K562 (cell line): ENCODE measurements around the gene DPM1. TPM values are rescaled to one million over a fixed set of nuclear protein-coding genes. Genes with fewer than 3 reads are reported as not detected.

Source experiments
- ATAC-seq: fragments of 200-7000 bp; cut with Tn5 transposase; 3 replicates; pipeline ENCODE4 v1.9.1; 2020; ENCODE audit warnings: moderate library complexity
- BruUV-seq: library from RNA; stranded (reverse); fragments of 400-500 nt; replicated peaks from 2 replicates; lab custom pipeline; 2021; lab: Mats Ljungman, UMichigan
- CTCF ChIA-PET: fragments of 300-600 bp; formaldehyde crosslinking; extraction: SDS; loops from one replicate; lab custom pipeline; 2021; ENCODE audit warnings: low intra/inter-chr PET ratio; lab: Yijun Ruan, JAX
- POLR2A ChIA-PET: fragments of 300-600, 350-650 bp; sonication (Branson Sonifier 250); formaldehyde crosslinking; extraction: SDS; loops from one replicate; lab custom pipeline; 2021; ENCODE audit warnings: antibody characterized with exemption, inconsistent platforms; lab: Yijun Ruan, JAX
- DNase-seq, 4 experiments: peaks; one replicate each; pipeline versions ENCODE4 v3.0.0 to v3.0.0-alpha.2; 2011 to 2018; ENCODE audit warnings: low spot score in 3 of 4, mixed read lengths in 3 of 4; ENCODE audit errors: extremely low read depth in 1 of 4
- FAIRE-seq: peaks from 2 replicates; lab custom pipeline; 2011; peaks lifted over from hg19 to GRCh38; lab: Jason Lieb, UNC
- H2AFZ ChIP-seq: 2 replicates; pipeline ENCODE4 v1.6.0; 2011; ENCODE audit warnings: low read depth, low read length, control low read depth, inconsistent platforms
- H3K27ac ChIP-seq: fragments of 200-600 bp; 3 replicates; pipeline ENCODE4 v1.8.0; 2011; ENCODE audit warnings: low read depth, mild to moderate bottlenecking, control low read depth, inconsistent platforms, low read length, moderate library complexity, mixed read lengths; ENCODE audit errors: extremely low read depth
- H3K27me3 ChIP-seq, 2 experiments: fragments of 300-600 bp in 1 of 2; 2 replicates in 1 of 2; 3 replicates in 1 of 2; pipeline versions ENCODE4 v1.6.0 to v1.8.0; 2011; ENCODE audit warnings: inconsistent platforms in 2 of 2, low read length in 2 of 2, mild to moderate bottlenecking in 1 of 2, mixed read lengths in 1 of 2, moderate library complexity in 1 of 2; ENCODE audit not compliant: control insufficient read depth in 2 of 2, insufficient read depth in 2 of 2
- H3K36me3 ChIP-seq: fragments of 300-600 bp; 3 replicates; pipeline ENCODE4 v1.8.0; 2011; ENCODE audit warnings: mild to moderate bottlenecking, low read length, inconsistent platforms; ENCODE audit not compliant: control insufficient read depth, insufficient read depth
- H3K4me1 ChIP-seq, 2 experiments: fragments of 200-600 bp in 1 of 2; replicated peaks in 1 of 2; 2 replicates in 1 of 2; 3 replicates in 1 of 2; pipeline versions ENCODE4 v1.5.1 to v1.8.0; 2011; ENCODE audit warnings: inconsistent platforms in 2 of 2, low read length in 2 of 2, mild to moderate bottlenecking in 1 of 2, mixed read lengths in 1 of 2, moderate library complexity in 1 of 2; ENCODE audit not compliant: control insufficient read depth in 2 of 2, insufficient read depth in 2 of 2
- H3K4me2 ChIP-seq: 2 replicates; pipeline ENCODE4 v1.6.1; 2011; ENCODE audit warnings: low read length, control low read depth, inconsistent platforms, mixed read lengths; ENCODE audit not compliant: insufficient read depth
- H3K4me3 ChIP-seq: fragments of 200-600 bp; sonication (generic), shearing (Covaris generic); 2 replicates; pipeline ENCODE4 v1.5.1; 2016; ENCODE audit warnings: control low read depth, inconsistent platforms
- H3K79me2 ChIP-seq: fragments of 200-600 bp; 3 replicates; pipeline ENCODE4 v1.8.0; 2011; ENCODE audit warnings: low read length, inconsistent platforms; ENCODE audit not compliant: control insufficient read depth, insufficient read depth
- H3K9ac ChIP-seq, 2 experiments: 2 replicates each; pipeline versions ENCODE4 v1.6.0 to v1.6.1; 2011; ENCODE audit warnings: low read depth in 2 of 2, low read length in 2 of 2, control low read depth in 1 of 2, inconsistent platforms in 1 of 2, mild to moderate bottlenecking in 1 of 2, mixed read lengths in 1 of 2; ENCODE audit not compliant: insufficient read depth in 1 of 2
- H3K9me1 ChIP-seq: one replicate; pipeline ENCODE4 v1.6.0; 2011; ENCODE audit warnings: inconsistent platforms, mild to moderate bottlenecking, low read length, moderate library complexity; ENCODE audit not compliant: control insufficient read depth, insufficient read depth
- H3K9me3 ChIP-seq: replicated peaks from 2 replicates; pipeline ENCODE4 v1.5.1; 2011; ENCODE audit warnings: low read depth, low read length, inconsistent platforms; ENCODE audit not compliant: control insufficient read depth, insufficient read depth
- H4K20me1 ChIP-seq: replicated peaks from 2 replicates; pipeline ENCODE4 v1.6.1; 2011; ENCODE audit warnings: low read length, inconsistent platforms, mixed read lengths; ENCODE audit not compliant: control insufficient read depth, insufficient read depth
- ARID1B ChIP-seq: fragments of 450-650 bp; IDR thresholded peaks from 2 replicates; pipeline ENCODE4 v1.6.1; 2016; ENCODE audit warnings: antibody characterized with exemption, mild to moderate bottlenecking, inconsistent platforms
- BACH1 ChIP-seq: fragments of 200-800 bp; sonication (Bioruptor generic); IDR thresholded peaks from 2 replicates; pipeline ENCODE4 v1.6.1; 2016; ENCODE audit warnings: missing genetic modification characterization, missing compliant biosample characterization
- CHD4 ChIP-seq: fragments of 200-600 bp; sonication (generic); IDR thresholded peaks from 3 replicates; pipeline ENCODE4 v1.6.1; 2012; ENCODE audit warnings: low read depth, mild to moderate bottlenecking, mixed read lengths, low read length, inconsistent platforms; ENCODE audit not compliant: insufficient read depth, insufficient replicate concordance, poor library complexity, severe bottlenecking
- ESRRB ChIP-seq: fragments of 250-450 bp; sonication (Bioruptor Pico); IDR thresholded peaks from 2 replicates; pipeline ENCODE4 v1.5.0; 2020; ENCODE audit warnings: mild to moderate bottlenecking, moderate library complexity, borderline replicate concordance
- POLR2A ChIP-seq: fragments of 450-650 bp; conservative IDR thresholded peaks from 2 replicates; pipeline ENCODE4 v1.6.1; 2016
- RREB1 ChIP-seq: fragments of 250-450 bp; sonication (Bioruptor Pico); IDR thresholded peaks from 2 replicates; pipeline ENCODE4 v1.4.0; 2020
- RUNX1 ChIP-seq: sonication (generic); IDR thresholded peaks from 2 replicates; pipeline ENCODE4 v1.6.1; 2016; ENCODE audit warnings: antibody characterized with exemption, low read depth
- TAF9B ChIP-seq: fragments of 450-650 bp; IDR thresholded peaks from 2 replicates; pipeline ENCODE4 v1.6.1; 2018; ENCODE audit warnings: mild to moderate bottlenecking; ENCODE audit not compliant: partially characterized antibody
- TEAD1 ChIP-seq, 2 experiments: fragments of 450-650 bp in 1 of 2; sonication (generic) in 1 of 2; formaldehyde crosslinking; IDR thresholded peaks; 2 replicates each; pipeline versions ENCODE4 v1.4.0 to v1.8.0; 2020 to 2022; ENCODE audit warnings: mild to moderate bottlenecking in 2 of 2, missing genetic modification reagents in 1 of 2
- TRIM24 ChIP-seq, 2 experiments: fragments of 450-650 bp; IDR thresholded peaks; 2 replicates each; pipeline ENCODE4 v1.6.1; 2016
- ZNF316 ChIP-seq: fragments of 450-650 bp; IDR thresholded peaks from 2 replicates; pipeline ENCODE4 v1.6.1; 2016
- WGBS: fragments of 100-300 bp; shearing (Covaris generic); methylation state at CpG from one replicate; pipeline ENCODE4 v1.1.6; 2016; ENCODE audit warnings: low coverage, mixed read lengths; ENCODE audit not compliant: insufficient coverage; ENCODE audit errors: missing lambda C conversion rate; 5-methylcytosine and 5-hydroxymethylcytosine counted together
- in situ Hi-C: fragments of 300-500 bp; cut with MboI; formaldehyde crosslinking; loops from 4 replicates; pipeline ENCODE4 v1.15.0; 2018; ENCODE audit warnings: inconsistent platforms, mixed read lengths
- intact Hi-C: fragments of 100-400 bp; cut with micrococcal nuclease; formaldehyde crosslinking; loops from 2 replicates; pipeline ENCODE4 v1.14.2; 2022
- polyA plus RNA-seq, 8 experiments: library from polyadenylated mRNA; depleted of rRNA in 4 of 8; stranded (reverse) in 5 of 8; unstranded in 3 of 8; fragments of >200 nt; fragmentation: Nextera tagmentation in 2 of 8; fragmentation: Illumina TruSeq in 1 of 8; extraction: Ambion mirVana in 2 of 8; extraction: Trizol in 1 of 8; gene quantifications; 2 replicates each; pipeline versions ENCODE4 v1.2.1 to v1.2.3, GENCODE V29; 2011 to 2014; ENCODE audit warnings: inconsistent platforms in 1 of 8, missing spikeins in 1 of 8
- total RNA-seq, 7 experiments: library from RNA; depleted of rRNA in 6 of 7; stranded (reverse); fragments of >200 nt in 6 of 7; fragmentation: Illumina TruSeq in 2 of 7; extraction: Trizol in 2 of 7; gene quantifications; 2 replicates each; pipeline versions ENCODE4 v1.2.1 to v1.2.3, GENCODE V29; 2011 to 2021; ENCODE audit warnings: low replicate concordance in 1 of 7
- TF ChIP-seq, protein P1 (sequence below): fragments of 450-650 bp; IDR thresholded peaks from 2 replicates; pipeline ENCODE4 v1.6.1; 2014; ENCODE audit warnings: low read depth, mild to moderate bottlenecking, moderate library complexity, borderline replicate concordance
- TF ChIP-seq, protein P2 (sequence below), 2 experiments: IDR thresholded peaks; 2 replicates each; pipeline ENCODE4 v1.6.1; 2011; ENCODE audit warnings: borderline replicate concordance in 1 of 2, control low read depth in 1 of 2, low read depth in 1 of 2, low read length in 1 of 2, mild to moderate bottlenecking in 1 of 2, mixed read lengths in 1 of 2, moderate library complexity in 1 of 2; ENCODE audit not compliant: insufficient read depth in 1 of 2, insufficient read length in 1 of 2, poor library complexity in 1 of 2, severe bottlenecking in 1 of 2; ENCODE audit errors: extremely low read depth in 1 of 2

Gene DPM1
- total and polyA plus RNA-seq, 9 of the 15 experiments (the other 6 are each of a cell fraction or from before 2014, with no cell fraction given): 75.2 to 190 (median 153) TPM

- WGBS: 4% methylated on average over 8 of the region's 8 CpGs
- peaks cover 21% of the 10 kb centered on the region; the same call in 1 of the 2 replicates for H4K20me1 ChIP-seq
- TF ChIP-seq, protein P1, sequence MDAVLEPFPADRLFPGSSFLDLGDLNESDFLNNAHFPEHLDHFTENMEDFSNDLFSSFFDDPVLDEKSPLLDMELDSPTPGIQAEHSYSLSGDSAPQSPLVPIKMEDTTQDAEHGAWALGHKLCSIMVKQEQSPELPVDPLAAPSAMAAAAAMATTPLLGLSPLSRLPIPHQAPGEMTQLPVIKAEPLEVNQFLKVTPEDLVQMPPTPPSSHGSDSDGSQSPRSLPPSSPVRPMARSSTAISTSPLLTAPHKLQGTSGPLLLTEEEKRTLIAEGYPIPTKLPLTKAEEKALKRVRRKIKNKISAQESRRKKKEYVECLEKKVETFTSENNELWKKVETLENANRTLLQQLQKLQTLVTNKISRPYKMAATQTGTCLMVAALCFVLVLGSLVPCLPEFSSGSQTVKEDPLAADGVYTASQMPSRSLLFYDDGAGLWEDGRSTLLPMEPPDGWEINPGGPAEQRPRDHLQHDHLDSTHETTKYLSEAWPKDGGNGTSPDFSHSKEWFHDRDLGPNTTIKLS: peak; percentile 54; the same call in 1 of the 2 replicates
- TF ChIP-seq CHD4: no peak
- peak; percentile 93 for TF ChIP-seq ZNF316
- no peak for TF ChIP-seq RREB1 (CRISPR knock-in tag)
- no peak for TF ChIP-seq TEAD1 (CRISPR knock-in tag; IDR thresholded peaks at IDR 0.05)
- TF ChIP-seq ESRRB: no peak
- TF ChIP-seq, protein P2, sequence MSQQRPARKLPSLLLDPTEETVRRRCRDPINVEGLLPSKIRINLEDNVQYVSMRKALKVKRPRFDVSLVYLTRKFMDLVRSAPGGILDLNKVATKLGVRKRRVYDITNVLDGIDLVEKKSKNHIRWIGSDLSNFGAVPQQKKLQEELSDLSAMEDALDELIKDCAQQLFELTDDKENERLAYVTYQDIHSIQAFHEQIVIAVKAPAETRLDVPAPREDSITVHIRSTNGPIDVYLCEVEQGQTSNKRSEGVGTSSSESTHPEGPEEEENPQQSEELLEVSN (IDR thresholded peaks at IDR 0.05; ENCODE audit: borderline replicate concordance in 1 of 2, extremely low read depth in 1 of 2, insufficient read depth in 1 of 2, insufficient read length in 1 of 2, low read depth in 1 of 2, low read length in 1 of 2, poor library complexity in 1 of 2, severe bottlenecking in 1 of 2): peak; percentile 14 to 32
- peak; percentile 98 for TF ChIP-seq ARID1B
- TF ChIP-seq BACH1 (tag): no peak; the same call in 1 of the 2 replicates
- no peak for TF ChIP-seq TAF9B
- no peak for TF ChIP-seq POLR2A
- TF ChIP-seq TRIM24 (IDR thresholded peaks at IDR 0.05): peak; percentile 75 to 88
- no peak for TF ChIP-seq RUNX1
Measured at GRCh38 chr20:50903353-50904051, 54.8 kb downstream of the DPM1 start.

More at GRCh38 chr20:50903353-50904051, 54.8 kb downstream of the DPM1 start:
- intact Hi-C loops: no loop called here
- ATAC-seq (peak; percentile 92), FAIRE-seq (peak; percentile 97), DNase-seq (peak; percentile 85 to 93 (median 89))
- BruUV-seq: no TSS peak
- Histone ChIP-seq H3K9me3 (no peaks in the 10 kb centered on the region), H3K27me3 (no peaks in the 10 kb centered on the region), H3K79me2 (peaks cover 88% of the 10 kb centered on the region), H3K4me1 (peaks cover 4 to 39% of the 10 kb centered on the region in 2 experiments), H3K4me2 (peak overlapping the region; percentile 74), H3K9me1 (peaks cover 9% of the 10 kb centered on the region), H3K4me3 (no peak overlapping the region), H2AFZ (peak overlapping the region; percentile 50; the same call in 1 of the 2 replicates), H3K9ac (peak overlapping the region in 1 of 2 experiments; percentile 51; a peak in 2 of 4 replicates), H3K27ac (peak overlapping the region; percentile 83), H3K36me3 (peaks cover 70% of the 10 kb centered on the region)
- POLR2A ChIA-PET: interaction anchor here (0.8 to 2.2 kb wide), 11 partner anchors 8 to 30 kb away, joined by 3 to 11 read pairs (median 4); no protein-coding TSS in a partner anchor
- in situ Hi-C loops: no loop called here
- CTCF ChIA-PET: no interaction called here
